Measurements from ENCODE around the gene HPS4.
"Not testable (repeated sequence)": the region's sequence is repeated elsewhere in the genome, so short reads cannot be mapped to it uniquely, and the experiment has no call there.

The HPS4 gene

DNA sequence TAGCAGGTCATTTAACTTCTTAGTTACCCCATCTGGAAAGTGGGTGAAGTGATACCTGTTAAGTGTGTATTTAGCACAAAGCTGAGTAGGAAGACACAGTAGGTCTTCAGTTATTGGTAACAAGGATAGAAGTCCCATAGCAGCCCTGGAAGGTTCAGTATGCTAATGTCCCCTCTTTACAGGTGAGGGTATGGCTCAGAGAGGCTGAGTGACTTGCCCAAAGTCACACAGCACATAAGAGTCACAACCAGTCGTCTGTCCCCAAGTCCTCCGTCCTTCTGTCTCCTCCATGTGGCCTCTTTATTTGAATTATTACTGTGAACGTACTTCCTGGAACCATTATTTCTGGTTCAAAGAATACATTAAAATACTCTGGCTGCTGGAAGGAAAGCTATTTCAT lies 44.0 kb downstream of the HPS4 start:
- DNase-seq: no peak

DNA sequence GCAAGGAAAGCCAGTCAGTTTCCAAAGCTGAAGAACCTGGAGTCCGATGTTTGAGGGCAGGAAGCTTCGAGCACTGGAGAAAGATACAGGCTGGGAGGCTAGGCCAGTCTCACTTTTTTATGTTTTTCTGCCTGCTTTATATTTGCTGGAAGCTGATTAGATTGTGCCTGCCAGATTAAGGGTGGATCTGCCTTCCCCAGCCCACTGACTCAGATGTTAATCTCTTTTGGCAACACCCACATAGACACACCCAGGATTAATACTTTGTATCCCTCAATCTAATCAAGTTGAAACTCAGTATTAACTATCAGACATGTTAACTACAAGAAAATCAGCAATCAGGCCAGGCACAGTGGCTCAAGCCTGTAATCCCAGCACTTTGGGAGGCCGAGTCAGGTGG lies 44.8 kb downstream of the HPS4 start:
- DNase-seq: not testable (repeated sequence)

DNA sequence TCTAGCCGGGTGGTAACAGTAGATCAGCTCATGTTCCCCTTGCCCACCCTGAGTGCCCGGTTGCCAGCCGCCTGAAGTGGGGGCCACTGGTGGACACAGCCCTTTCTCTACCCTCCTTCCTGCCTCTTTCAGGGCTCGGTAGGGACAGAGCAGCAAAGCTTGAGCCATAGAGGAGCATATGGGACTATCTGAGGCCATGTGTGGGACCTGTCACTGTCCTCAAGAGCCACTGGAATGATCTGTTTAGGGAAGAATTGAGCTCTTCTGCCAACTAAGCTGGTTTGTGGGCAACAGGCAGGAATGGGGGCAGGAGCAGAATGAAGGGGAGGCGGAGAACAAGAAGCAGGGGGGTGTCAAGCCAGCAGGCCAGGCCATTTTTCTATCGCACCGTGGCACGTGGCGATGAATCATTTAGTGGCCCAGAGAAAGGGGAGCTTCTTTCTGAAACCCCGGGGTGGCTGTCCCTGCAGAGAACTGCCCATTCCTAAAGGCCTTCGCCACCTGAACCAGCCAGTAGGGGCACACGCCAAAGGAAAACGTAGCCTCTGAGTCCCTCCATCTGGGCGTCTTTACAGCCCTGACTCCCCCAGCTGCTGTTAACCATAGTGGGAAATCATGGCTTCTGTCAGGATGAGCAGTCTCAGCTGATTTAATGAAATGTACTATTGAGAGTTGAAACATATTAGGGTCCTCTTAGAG lies 45.7 kb downstream of the HPS4 start:
- DNase-seq: no peak

DNA sequence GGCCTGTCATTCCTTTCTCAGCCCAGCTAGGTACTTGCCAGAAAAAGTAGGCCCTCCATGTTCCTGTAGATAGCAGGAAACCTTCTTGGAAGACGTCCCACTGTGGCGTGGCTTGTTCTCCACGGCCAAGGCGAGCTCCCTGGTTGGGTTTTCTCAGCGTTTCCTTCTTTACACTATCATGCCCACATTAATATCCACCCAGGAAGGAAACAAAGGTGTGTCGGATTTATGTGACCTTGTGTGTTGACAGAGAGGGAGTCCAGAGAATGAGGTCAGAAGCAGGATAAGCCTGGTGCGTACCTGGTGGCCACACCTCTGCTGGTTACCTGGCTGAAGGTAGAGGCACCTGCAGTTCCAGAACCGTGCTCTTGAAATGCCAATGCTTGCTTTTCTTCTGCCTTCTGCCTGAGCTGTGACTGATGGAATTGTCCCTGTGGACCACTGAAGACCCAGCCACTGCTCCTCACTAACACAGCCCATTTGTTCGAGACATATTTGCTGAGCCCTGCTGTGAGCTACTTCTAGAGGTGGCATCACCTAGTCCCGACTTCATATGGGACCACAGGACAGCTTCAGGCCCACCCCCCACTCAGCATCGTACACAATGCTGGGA lies 46.6 kb downstream of the HPS4 start:
- no peak for DNase-seq

DNA sequence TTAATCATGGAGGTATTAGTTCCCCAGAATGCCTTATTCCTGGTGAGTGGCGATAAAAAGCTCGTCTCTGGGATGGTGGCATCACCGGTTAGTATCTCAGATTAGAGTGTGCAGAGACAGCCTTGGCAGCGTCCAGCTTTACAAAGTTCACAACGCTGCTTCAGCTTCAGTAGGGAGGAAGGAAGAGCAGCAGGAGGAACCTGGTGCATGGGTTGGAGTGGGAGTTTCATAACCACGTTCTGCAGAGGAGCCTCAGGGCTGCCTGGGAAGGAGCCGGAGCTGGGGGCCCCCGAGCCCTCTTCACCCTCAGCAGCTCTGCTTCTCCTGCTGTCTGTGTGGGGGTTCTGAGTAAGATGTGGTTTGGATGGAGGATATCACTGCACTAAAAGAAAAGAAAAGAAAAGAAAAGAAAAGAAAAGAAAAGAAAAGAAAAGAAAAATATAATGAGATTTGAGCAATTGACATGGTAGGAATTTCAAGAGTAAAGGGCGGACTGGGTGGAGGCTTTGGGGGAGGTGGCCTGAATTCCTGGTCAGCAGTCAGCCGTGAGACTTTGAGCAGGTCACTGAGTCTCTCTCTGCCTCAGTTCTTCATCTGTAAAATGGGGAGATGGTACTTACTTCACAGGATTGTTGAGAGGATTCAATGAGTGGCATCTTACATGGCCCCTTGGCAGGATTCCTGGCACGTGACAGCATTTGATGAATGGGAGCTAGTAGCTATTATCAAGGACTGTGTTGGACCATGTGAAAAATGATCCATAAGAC lies 48.1 kb downstream of the HPS4 start:
- no peak for DNase-seq

DNA sequence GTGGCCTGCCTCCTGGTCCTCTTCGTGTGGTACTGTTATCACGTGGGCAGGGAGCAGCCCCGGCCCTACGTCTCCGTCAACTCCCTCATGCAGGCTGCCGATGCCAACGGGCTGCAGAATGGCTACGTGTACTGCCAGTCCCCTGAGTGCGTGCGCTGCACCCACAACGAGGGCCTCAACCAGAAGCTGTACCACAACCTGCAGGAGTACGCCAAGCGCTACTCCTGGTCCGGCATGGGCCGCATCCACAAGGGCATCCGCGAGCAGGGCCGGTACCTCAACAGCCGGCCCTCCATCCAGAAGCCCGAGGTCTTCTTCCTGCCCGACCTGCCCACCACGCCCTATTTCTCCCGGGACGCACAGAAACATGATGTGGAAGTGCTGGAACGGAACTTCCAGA lies 49.8 kb downstream of the HPS4 start:
- no peak for DNase-seq

DNA sequence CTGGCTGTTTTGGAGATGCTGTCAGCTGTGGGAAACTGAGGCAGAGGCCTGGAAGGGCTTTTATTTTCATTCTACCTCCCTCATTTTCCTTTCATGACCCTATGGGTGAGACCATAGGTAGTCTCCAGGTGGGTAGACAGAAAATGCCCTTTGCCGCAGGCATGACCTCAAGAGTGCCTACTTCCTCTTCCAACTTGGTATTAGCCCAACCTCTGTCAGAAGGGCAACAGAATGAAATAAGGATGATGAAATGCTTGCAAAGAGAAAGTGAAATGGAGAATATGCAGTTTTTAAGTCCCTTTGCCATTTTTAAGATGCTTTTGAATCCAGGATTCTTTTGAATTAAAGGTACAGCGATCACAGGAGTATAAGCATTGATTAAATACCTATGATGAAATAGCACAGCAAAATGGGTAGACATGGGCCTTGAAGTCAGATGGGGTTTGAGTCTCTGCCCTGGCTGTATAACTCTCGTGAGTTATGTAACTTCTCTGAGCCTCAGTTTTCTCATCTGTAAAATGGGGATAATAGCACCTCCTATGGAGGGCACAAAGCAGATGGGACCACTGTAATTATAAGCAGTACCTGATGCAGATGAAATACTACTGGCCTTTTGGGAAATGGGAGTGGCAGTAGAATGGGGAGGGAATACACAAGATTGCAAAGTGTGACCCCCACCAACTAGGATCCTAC lies 50.8 kb downstream of the HPS4 start:
- no peak for DNase-seq

DNA sequence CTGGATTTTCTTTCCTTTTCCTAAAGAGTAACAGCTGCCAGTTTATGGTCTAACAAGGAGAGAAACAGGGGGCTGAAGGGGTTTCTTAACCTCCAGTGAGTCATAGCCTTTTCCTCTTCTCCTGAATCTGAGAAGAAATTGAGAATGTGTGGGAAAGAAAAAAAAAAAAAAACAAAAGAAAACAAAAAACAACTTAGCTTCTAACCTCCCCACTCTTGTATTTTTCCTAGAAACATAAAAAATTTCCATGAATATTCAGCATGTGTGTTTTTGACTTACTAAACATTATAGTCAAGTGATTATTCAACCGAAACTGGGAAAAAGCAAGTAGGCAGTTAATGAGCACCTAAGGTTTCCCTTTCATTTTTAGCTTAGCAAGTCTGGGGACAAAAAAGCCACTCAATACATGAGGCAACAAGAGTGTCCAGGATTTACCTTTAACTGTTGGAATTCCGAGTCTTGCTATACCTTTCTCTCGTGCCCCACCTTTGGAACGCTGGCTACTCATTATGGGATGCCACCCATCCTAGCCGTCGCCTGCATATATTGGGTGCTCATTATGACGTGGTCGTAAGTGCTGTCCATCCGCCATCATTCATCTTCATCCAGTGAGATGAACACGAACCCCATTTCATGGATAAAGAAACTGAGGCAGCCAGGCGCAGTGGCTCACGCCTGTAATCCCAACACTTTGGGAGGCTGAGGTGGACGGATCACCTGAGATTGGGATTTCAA lies 52.2 kb downstream of the HPS4 start:
- no peak for DNase-seq

DNA sequence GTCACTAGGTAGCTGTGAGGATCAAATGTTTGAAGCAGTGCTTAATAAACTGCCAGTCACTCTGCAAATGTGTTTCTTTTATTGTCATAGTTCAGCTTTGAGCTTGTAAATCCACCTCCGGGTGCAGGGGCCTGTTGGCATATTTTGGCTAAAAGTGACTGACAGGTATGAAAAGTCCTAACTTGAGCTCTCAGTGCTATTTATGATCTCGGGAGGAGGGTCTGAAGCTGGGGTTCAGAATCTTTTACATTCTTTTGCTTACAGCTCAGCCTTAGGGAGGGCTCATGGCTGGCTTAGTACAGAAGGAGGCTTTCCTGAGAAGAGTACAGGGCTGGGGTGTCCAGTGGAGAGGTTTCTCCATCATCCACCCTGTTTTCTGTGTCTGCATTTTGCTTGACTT lies 53.0 kb downstream of the HPS4 start:
- DNase-seq: no peak

DNA sequence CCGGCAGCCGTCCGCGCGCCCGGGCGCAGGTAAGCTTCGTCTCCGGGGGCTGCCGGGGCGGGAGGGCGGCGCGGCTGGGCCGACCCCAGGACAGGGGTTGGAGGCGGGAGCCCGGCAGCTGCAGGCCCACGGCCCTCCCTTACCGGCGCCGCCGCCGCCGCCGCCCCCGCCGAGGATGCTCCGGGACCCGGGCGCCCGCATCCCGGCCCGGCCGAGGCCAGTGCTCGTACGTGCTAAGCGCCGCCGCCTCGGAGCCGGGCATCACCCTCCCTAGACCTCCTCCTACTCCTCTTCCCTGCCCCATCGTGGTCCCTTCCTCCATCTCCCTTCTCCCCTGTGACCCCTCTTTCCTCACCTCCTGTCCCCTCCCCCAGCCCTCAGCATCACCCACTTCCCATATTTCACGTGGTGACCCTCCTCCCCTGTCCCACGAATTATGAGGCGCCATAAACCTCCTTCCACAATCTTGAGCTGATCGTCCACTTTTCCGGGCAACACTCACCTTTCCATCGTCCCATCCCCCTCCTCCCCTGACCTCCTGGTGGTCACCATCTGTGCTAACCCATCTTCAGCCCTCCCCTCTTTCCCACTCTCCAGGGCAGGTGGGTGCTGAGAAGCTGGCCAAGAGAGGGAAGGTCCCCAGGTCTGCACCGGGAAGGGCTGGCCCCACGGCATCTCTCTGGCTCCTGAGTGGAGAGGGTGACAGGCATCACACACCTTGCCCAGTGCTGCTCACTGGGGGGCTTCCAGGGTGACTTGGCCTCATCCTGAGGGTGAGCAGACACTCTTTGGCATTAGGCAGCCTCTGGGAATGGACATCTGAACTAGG lies 53.9 kb downstream of the HPS4 start:
- no peak for DNase-seq

DNA sequence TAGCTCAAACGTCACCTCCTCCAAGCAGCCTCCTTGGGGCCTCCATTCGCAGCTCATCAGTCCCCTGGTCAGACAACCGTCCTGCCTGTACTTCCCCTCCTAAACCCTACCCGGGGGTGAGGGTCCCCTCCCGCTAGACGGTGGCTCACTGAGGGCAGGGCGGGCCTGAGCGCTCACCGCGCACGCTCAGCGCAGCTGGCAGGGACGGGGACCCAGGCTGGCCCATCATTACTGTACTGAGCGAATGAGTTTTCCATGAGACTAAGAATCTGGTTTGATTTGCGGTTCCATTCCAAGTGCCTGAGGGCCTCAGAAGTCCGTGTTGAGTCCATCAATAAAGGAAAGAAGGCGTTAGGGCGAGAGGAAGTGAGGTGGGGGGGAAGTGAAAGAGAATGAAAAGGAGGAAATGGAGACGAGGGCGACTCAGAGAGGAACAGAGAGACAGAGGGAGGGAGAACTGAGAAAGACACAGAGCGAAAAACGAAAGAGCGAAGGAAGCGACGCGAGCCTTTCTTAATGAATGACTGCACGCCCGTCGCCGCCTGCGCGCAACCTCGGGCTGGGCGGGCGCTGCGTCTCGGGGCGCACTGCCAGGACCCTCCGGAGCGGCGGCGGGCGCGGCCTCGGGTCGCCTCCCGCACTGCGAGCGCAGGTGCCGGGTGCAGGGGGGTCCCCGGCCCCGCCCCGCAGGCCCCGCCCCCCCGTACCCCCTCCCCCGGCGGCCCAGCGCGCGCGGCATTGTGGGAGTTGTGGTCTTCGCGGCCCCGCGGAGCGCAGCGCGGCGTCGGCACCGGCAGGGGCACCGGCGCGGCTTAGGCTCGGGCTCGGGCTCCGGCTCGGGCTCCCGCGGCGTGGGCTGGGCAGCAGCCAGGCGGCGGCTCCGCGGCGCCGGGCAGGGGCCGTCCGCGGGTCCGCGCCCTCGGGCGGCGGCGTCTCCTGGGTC lies 54.8 kb downstream of the HPS4 start, which contains the start of gene ASPHD2:
TSS of gene ASPHD2 (plus strand) at position 746 of the 943 bp plus-strand sequence. CDS start 4,356 bp downstream, outside the sequence.
- DNase-seq: peak; percentile 65

DNA sequence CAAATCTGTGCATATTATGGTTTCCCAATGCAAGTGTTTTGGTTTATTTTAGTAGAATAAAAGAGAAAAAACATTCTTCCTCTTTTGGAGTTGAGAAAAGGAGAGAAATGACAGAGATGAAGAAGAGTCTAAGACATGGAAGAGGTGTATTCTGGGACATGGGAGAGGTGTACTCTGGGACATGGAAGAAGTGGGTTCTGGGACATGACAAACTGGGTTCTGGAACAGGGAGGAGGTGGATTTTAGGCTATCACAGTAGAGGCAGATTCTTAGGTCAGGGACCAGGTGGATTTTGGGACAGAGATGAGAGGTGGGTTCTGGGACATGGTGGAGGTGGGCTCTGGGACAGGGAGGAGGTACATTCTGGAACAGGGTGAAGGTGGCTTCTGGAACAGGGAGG lies 56.7 kb downstream of the HPS4 start:
- DNase-seq: no peak

DNA sequence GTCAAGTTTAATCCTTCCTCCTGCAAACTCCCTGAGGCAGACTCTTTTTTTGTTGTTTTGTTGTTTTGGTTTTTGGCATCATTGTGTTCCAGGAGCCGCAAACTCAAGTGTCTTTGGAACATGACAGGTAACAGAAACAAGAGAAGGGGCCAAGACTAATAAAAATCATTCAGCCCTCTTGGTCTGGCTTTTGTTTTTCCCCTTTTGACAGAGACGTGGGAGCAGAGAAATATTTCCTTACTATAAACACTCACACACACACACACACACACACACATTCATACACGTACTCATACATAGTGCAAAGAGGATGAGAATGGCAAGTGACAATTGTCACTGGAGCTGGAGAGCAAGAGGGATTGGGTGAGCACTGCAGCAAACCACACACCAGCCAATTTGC lies 65.0 kb downstream of the HPS4 start:
- no peak for DNase-seq

DNA sequence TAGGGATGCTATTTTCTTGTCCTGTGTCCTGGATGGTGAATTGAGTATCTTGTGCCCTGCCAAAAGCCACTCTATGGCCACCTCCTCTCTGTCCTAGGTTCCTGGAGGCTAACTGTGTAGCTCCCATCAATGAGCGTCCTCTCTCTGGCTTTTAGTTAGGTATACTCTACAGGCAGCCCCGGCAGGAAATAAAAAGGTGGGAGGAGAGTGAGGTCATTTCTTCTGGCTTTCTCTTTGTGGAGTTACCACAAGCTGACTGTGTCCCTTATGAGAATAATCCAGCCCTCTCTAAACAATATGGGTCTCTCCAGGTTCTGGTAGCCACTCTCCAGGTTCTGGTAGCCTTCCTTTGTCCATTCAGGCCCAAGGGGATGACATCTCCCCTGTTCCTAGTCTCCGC lies 66.2 kb downstream of the HPS4 start:
- DNase-seq: no peak

DNA sequence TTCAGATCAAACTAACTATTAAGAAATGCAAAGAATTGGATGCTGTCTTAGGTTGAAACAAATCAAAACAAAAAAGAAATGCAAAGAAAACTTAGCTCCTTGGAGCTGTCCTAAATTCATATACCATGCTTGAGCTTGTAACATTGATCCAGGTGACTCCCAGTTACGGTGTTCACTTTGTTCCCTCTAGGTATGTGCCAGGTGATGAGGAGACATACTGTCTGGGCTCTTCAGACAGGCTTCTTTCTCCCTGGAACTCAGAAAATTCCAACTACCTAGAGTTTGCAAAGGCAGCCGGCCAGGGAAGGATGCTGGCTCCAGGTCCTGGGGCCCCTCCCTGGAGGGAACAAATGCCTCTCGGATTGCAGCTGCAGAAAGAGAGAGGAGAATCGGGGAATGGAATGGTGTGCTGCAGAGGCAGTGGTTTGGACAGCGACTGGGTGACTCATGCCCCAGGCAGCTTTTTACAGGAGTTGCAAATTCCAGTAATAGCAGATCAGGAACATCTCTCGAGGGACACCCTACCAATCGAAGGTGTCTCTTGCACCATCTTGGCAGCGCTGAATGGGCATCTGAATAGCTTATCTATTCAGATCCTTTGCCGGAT lies 66.8 kb downstream of the HPS4 start:
- DNase-seq: no peak

DNA sequence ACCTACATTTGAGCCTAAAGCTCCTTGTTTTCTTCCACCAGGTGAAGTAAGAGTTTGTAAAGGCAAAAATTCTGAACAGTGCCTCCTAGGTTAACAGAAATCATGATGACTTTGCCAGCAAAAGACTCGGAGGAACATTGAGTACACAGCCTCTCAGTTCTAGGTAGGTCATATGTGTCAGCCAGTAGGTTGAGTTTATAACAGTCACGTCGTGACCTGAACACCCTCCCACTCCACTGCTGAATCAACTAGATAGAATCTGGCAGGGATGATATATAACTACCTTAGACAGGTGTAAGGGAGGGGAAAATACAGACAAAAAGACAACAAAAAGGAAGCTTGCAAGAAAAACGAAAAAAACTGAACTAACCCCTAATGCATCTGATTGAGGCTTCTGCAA lies 67.3 kb downstream of the HPS4 start:
- DNase-seq: no peak

DNA sequence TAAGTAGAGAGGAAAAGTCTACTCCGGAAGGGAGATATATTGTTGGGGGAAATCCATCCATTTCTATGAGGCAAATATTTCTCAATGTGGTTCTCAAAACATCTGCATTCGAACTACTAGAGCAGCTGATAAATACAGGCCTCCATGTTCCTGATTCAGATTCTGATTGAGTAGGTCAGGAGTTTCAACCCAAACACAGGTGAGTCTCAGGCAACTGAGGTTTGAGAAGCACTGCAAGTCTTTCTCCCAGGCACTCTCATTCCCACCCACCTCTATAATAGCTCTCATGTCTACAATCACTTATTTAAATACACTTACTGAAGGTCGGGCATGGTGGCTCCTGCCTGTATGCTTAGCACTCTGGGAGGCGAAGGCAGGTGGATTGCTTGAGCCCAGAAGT lies 69.2 kb downstream of the HPS4 start:
- DNase-seq: no peak

DNA sequence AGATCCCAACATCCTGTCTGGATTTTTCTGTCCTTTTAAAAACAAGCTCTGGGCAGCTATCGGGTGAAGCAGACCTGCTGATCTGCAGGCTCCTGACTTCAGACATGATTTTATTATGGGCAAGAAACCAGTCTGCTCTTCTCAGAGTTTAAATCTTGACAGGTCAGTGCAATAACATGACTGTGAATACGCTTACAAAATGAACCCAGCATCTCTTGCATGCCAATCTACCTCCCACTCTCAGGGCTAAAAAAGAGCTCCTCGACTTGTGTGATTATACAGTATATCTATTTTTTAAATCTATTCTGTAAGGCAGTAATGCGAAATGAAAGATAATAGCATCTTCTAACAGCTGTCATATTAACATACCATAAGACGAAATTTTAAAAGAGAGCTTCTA lies 73.2 kb downstream of the HPS4 start:
- no peak for DNase-seq

DNA sequence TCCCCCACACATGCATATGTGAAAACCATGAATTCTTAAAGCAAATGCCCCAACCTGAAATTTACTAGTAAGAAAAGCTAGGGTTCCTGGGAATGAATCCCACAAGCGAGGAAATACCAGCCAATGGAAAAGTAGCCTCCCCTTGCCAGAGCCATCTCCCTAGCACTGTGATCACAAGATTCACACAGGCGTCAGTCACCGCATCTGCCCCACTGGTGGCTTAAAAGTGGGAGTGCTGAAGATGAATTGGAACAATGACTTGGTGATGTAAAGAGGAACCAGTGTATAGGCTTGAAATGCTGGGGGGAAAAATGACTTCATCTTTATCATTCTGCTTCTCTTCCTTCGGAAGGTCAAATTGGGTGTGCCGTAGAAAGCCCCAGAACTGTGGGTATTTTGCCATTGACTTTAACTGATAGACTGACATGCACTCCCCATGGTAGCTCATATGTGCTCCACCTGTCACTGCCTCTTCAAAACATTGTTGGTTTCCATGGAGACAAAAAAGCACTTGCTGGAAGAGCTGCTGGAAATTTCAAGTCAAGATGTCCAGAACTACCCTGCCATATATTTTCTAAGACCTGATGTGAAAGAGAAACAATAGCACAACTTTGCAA lies 73.8 kb downstream of the HPS4 start:
- no peak for DNase-seq
